ENCODE measurements around the gene QRFP. TPM values are rescaled to one million over a fixed set of nuclear protein-coding genes. Genes with fewer than 3 reads are reported as not detected.

QRFP gene
- total RNA-seq: under 1 TPM in 1 of 4 donors, not detected in 3; 0.18 TPM

GRCh38 chr9:130896233-130897014, at the start of gene QRFP:
TSS of gene QRFP (minus strand) at chr9:130896812. CDS start at chr9:130893838, 2,974 bp downstream.
- no peak for TF ChIP-seq CTCF (IDR thresholded peaks at IDR 0.05)
- TF ChIP-seq POLR2A (IDR thresholded peaks at IDR 0.05): no peak

GRCh38 chr9:130945173-130945572, 48.6 kb upstream of the QRFP start:
- Histone ChIP-seq H3K36me3 (no peaks in the 10 kb centered on the region), H3K27ac (no peak overlapping the region), H3K27me3 (peaks cover 0 to 84% (median 14%) of the 10 kb centered on the region in 4 donors), H3K4me3 (no peak overlapping the region), H3K4me1 (peaks cover 8 to 16% (median 9%) of the 10 kb centered on the region in 3 donors), H3K9me3 (peaks cover 0 to 6% (median 0%) of the 10 kb centered on the region in 3 donors)
- TF ChIP-seq POLR2A (IDR thresholded peaks at IDR 0.05) (no peak), CTCF (IDR thresholded peaks at IDR 0.05) (no peak)
- 88 to 94% methylated on average over 9 of the region's 9 CpGs for WGBS, 2 donors
- intact Hi-C loops (cut with DNase I): loop anchor here (10.0 kb wide), 1 partner anchor 70 kb away; no protein-coding TSS in a partner anchor
- no peak for DNase-seq

More at GRCh38 chr9:130896233-130897014, at the start of gene QRFP:
- Histone ChIP-seq H3K9me3 (no peaks in the 10 kb centered on the region), H3K27ac (no peak within 1 kb of the TSS), H3K36me3 (peaks cover 0 to 20% (median 0%) of the 10 kb centered on the region in 3 donors), H3K4me1 (peaks cover 23 to 54% (median 26%) of the 10 kb centered on the region in 3 donors), H3K4me3 (no peak within 1 kb of the TSS), H3K27me3 (peaks cover 0 to 52% (median 0%) of the 10 kb centered on the region in 4 donors)
- intact Hi-C loops (cut with DNase I): no loop called here
- no peak for DNase-seq
- WGBS, 2 donors: 70 to 85% methylated on average over 2 to 4 of the region's 27 CpGs

GRCh38 chr9:130944510-130945058, 48.0 kb upstream of the QRFP start:
- no peaks in the 10 kb centered on the region for H3K36me3 ChIP-seq
- H3K9me3 ChIP-seq: peaks cover 0 to 4% (median 0%) of the 10 kb centered on the region in 3 donors
- intact Hi-C loops (cut with DNase I): loop anchor here (10.0 kb wide), 1 partner anchor 70 kb away; no protein-coding TSS in a partner anchor
- no peak overlapping the region for H3K4me3 ChIP-seq
- H3K27me3 ChIP-seq: peaks cover under 1 to 86% (median 16%) of the 10 kb centered on the region in 4 donors
- peaks cover 13 to 22% (median 15%) of the 10 kb centered on the region in 3 donors for H3K4me1 ChIP-seq
- DNase-seq: no peak
- TF ChIP-seq CTCF (IDR thresholded peaks at IDR 0.05) (no peak), POLR2A (IDR thresholded peaks at IDR 0.05) (no peak)
- 31 to 37% methylated on average over 3 of the region's 3 CpGs for WGBS, 2 donors
- no peak overlapping the region for H3K27ac ChIP-seq

GRCh38 chr9:130943777-130944176, 47.2 kb upstream of the QRFP start:
- Histone ChIP-seq H3K27ac (no peak overlapping the region), H3K27me3 (peaks cover 9 to 86% (median 16%) of the 10 kb centered on the region in 4 donors), H3K36me3 (no peaks in the 10 kb centered on the region), H3K9me3 (no peaks in the 10 kb centered on the region), H3K4me1 (peaks cover 15 to 30% (median 21%) of the 10 kb centered on the region in 3 donors), H3K4me3 (no peak overlapping the region)
- intact Hi-C loops (cut with DNase I): loop anchor here (10.0 kb wide), 1 partner anchor 69 kb away; no protein-coding TSS in a partner anchor
- no peak for DNase-seq
- TF ChIP-seq CTCF (IDR thresholded peaks at IDR 0.05) (no peak), POLR2A (IDR thresholded peaks at IDR 0.05) (no peak)
- 14 to 35% methylated on average over 13 of the region's 14 CpGs for WGBS, 2 donors

GRCh38 chr9:130943221-130943620, 46.6 kb upstream of the QRFP start:
- peaks cover 11 to 86% (median 17%) of the 10 kb centered on the region in 4 donors for H3K27me3 ChIP-seq
- intact Hi-C loops (cut with DNase I): loop anchor here (10.0 kb wide), 1 partner anchor 68 kb away; no protein-coding TSS in a partner anchor

More at GRCh38 chr9:130943221-130943620, 46.6 kb upstream of the QRFP start:
- H3K36me3 ChIP-seq: no peaks in the 10 kb centered on the region
- H3K9me3 ChIP-seq: no peaks in the 10 kb centered on the region
- H3K4me3 ChIP-seq: no peak overlapping the region
- no peak for DNase-seq
- TF ChIP-seq CTCF (IDR thresholded peaks at IDR 0.05) (no peak), POLR2A (IDR thresholded peaks at IDR 0.05) (no peak)
- H3K4me1 ChIP-seq: peaks cover 16 to 36% (median 26%) of the 10 kb centered on the region in 3 donors
- no peak overlapping the region for H3K27ac ChIP-seq
- 37 to 54% methylated on average over 10 to 11 of the region's 13 CpGs for WGBS, 2 donors
